Measurements from ENCODE around the gene GNB1. TPM values are rescaled to one million over a fixed set of nuclear protein-coding genes. Genes with fewer than 3 reads are reported as not detected.

Gene GNB1
- total and polyA plus RNA-seq, 9 of the 15 experiments (the other 6 are each of a cell fraction or from before 2014, with no cell fraction given) = 34.3 to 388 (median 114) TPM

DNA sequence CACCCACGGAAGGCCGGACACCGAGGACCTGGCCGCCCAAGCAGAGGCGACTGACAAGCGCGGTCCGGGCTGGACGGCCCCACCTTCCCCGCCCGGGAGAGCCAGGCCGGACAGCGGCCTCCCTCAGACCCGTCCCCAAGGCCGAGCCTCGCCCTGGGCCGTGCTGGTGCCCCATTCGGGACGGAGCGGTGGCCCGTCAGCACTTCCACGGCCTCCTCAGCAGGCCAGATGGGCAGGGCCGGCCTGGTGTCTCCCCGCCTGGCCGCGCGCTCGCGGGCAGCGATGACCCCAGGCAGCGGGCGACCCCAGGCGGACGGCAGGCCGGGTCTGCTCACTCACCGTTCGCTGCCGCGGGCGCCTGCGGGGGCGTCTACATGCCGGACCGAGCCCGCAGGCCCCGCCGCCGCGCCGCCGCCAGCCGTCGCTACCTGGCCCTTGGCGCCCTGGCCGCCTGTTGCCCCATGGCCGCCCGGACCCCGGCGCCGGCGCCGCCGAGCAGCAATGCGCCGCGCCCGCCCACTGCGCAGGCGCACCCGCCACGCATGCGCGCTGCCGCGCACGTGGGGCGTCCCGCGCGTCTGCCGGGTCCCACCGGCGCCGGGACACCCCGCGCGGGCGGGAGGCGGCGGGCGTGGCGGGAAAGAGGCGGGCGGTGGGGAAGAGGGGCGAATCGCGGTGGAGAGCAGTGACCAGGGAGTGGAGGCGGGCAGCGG, 112.8 kb downstream of the GNB1 start, which contains the start of gene NADK (continued):
- TF ChIP-seq, protein P1, sequence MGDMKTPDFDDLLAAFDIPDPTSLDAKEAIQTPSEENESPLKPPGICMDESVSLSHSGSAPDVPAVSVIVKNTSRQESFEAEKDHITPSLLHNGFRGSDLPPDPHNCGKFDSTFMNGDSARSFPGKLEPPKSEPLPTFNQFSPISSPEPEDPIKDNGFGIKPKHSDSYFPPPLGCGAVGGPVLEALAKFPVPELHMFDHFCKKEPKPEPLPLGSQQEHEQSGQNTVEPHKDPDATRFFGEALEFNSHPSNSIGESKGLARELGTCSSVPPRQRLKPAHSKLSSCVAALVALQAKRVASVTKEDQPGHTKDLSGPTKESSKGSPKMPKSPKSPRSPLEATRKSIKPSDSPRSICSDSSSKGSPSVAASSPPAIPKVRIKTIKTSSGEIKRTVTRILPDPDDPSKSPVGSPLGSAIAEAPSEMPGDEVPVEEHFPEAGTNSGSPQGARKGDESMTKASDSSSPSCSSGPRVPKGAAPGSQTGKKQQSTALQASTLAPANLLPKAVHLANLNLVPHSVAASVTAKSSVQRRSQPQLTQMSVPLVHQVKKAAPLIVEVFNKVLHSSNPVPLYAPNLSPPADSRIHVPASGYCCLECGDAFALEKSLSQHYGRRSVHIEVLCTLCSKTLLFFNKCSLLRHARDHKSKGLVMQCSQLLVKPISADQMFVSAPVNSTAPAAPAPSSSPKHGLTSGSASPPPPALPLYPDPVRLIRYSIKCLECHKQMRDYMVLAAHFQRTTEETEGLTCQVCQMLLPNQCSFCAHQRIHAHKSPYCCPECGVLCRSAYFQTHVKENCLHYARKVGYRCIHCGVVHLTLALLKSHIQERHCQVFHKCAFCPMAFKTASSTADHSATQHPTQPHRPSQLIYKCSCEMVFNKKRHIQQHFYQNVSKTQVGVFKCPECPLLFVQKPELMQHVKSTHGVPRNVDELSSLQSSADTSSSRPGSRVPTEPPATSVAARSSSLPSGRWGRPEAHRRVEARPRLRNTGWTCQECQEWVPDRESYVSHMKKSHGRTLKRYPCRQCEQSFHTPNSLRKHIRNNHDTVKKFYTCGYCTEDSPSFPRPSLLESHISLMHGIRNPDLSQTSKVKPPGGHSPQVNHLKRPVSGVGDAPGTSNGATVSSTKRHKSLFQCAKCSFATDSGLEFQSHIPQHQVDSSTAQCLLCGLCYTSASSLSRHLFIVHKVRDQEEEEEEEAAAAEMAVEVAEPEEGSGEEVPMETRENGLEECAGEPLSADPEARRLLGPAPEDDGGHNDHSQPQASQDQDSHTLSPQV (IDR thresholded peaks at IDR 0.05) = peak; percentile 85; the same call in 1 of the 2 replicates
- TF ChIP-seq KAT7 (CRISPR knock-in tag; IDR thresholded peaks at IDR 0.05; ENCODE audit: borderline replicate concordance) (no peak; the same call in none of the 2 replicates), ERF (CRISPR knock-in tag; IDR thresholded peaks at IDR 0.05) (peak; percentile 92), CEBPG (CRISPR knock-in tag; IDR thresholded peaks at IDR 0.05) (no peak; the same call in 1 of the 2 replicates), CEBPG (tag; conservative IDR thresholded peaks at IDR 0.05 in 1 of 2, IDR thresholded peaks at IDR 0.05 in 1 of 2) (no peak), NR1H2 (CRISPR knock-in tag; IDR thresholded peaks at IDR 0.05) (no peak), PHF8 (IDR thresholded peaks at IDR 0.05; ENCODE audit: borderline replicate concordance, low read length) (peak; percentile 77; the same call in 1 of the 2 replicates), ZFX (CRISPR knock-in tag; IDR thresholded peaks at IDR 0.05) (peak; percentile 87), ZZZ3 (IDR thresholded peaks at IDR 0.05) (no peak), MNT (conservative IDR thresholded peaks at IDR 0.05) (no peak), CHD1 (IDR thresholded peaks at IDR 0.05; ENCODE audit: low read length) (peak; percentile 94), GTF3C2 (IDR thresholded peaks at IDR 0.05; ENCODE audit: borderline replicate concordance, extremely low read depth, insufficient read length) (no peak), HMG20B (CRISPR knock-in tag; IDR thresholded peaks at IDR 0.05) (no peak)
- TF ChIP-seq, protein P2, sequence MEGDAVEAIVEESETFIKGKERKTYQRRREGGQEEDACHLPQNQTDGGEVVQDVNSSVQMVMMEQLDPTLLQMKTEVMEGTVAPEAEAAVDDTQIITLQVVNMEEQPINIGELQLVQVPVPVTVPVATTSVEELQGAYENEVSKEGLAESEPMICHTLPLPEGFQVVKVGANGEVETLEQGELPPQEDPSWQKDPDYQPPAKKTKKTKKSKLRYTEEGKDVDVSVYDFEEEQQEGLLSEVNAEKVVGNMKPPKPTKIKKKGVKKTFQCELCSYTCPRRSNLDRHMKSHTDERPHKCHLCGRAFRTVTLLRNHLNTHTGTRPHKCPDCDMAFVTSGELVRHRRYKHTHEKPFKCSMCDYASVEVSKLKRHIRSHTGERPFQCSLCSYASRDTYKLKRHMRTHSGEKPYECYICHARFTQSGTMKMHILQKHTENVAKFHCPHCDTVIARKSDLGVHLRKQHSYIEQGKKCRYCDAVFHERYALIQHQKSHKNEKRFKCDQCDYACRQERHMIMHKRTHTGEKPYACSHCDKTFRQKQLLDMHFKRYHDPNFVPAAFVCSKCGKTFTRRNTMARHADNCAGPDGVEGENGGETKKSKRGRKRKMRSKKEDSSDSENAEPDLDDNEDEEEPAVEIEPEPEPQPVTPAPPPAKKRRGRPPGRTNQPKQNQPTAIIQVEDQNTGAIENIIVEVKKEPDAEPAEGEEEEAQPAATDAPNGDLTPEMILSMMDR (IDR thresholded peaks at IDR 0.05 in 2 of 3, conservative IDR thresholded peaks at IDR 0.05 in 1 of 3; ENCODE audit: insufficient read depth in 2 of 3, low read depth in 1 of 3, low read length in 3 of 3) = peak in 2 of 3 experiments; percentile 3 to 23; a peak in 1 of 6 replicates
